Measurements from ENCODE around the gene C10orf105.

C10orf105 gene

DNA sequence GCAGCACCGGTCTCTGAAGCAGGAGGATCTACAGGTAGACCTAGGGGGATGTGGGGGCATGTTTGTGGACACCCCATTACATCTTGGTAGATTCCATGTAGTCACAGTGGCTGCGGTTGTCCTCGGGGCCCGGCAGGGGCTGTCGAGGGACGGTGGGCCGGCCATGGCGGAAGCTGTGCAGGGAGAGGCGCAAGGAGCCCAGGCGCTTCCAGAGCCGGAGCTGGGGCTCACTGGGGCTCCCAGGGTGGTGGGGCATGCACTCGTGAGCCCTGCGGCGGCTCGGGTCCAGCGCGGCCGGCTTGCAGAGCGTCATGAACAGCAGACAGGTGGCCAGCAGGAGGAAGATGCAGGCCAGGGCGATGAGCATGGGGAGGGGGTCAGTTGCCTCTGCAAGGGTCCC is 3.7 kb downstream of the C10orf105 start:
- DNase-seq: no peak

- no peak for DNase-seq
These were observed 4.6 kb downstream of the C10orf105 start for GRCh38 chr10:71715026-71715425.

DNA sequence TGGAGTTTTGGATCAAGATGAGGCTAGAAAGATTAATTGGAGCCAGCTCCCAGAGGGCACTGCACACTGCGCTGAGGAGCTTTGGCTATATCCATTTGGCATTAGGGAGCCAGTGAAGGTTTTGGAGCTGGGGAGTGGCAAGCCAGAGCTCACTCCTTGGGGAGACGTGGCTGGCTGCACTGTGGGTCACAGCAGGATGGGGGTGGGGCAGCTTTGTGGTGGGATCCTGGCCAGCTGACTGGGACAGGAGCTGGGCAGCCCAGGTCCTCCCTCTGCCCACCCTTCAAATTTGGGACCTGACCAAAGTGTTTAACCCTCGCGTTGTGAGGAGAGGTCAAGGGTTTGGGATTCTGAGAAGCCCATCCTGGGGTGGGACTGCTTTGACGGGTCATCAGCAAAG is 5.0 kb downstream of the C10orf105 start:
- DNase-seq: no peak

GRCh38 chr10:71714031-71714410 is 5.6 kb downstream of the C10orf105 start:
- no peak for DNase-seq

- peak; percentile 80 for DNase-seq
These were observed 6.2 kb downstream of the C10orf105 start for GRCh38 chr10:71713135-71714030.

DNA sequence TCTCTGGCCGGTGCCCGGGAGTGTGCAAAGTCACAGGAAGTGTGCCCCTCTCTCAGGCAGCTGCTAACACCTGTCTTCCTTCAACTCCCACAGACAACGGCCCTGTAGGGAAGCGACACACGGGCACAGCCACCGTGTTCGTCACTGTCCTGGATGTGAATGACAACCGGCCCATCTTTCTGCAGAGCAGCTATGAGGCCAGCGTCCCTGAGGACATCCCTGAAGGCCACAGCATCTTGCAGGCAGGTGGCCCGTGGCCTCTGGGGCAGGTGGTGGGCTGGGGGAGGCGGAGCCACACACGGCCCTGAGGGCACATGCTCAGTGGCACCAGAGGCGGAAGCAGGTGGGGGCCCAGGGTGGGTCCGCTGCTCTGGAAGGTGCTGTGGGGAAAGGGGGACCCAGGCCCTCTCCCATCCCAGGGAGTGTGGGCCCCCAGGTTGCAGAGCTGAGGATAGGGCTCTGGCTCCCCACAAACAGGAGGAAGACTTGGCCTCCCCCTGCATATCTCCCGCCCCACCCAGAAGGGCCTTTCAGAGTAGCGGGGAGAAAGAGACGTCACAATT is 6.9 kb downstream of the C10orf105 start:
- no peak for DNase-seq

DNA sequence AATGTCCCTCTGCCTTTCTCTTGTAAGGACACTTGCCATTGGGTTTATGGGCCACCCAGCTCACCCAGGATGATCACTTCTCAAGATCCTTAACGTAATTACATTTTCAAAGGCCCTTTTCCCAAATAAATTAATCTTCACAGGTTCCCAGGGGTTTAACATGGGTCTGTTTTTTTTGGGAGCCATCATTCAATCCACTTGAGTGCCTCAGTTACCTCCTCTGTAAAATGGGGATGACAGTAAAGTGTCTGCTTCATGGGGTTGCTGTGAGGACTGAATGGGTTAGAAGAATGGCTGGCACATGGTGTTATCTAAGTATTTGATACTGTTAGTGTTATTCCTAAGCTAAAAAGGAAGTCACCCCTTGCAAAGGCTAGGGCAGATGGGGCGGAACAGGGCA is 7.4 kb downstream of the C10orf105 start:
- DNase-seq: no peak

GRCh38 chr10:71711052-71711623 is 8.4 kb downstream of the C10orf105 start:
- DNase-seq: no peak

GRCh38 chr10:71710519-71710918 is 9.1 kb downstream of the C10orf105 start:
- no peak for DNase-seq

GRCh38 chr10:71708897-71709882 is 10.4 kb downstream of the C10orf105 start:
- DNase-seq: no peak

GRCh38 chr10:71708301-71708703 is 11.3 kb downstream of the C10orf105 start:
- peak; percentile 59 for DNase-seq

DNA sequence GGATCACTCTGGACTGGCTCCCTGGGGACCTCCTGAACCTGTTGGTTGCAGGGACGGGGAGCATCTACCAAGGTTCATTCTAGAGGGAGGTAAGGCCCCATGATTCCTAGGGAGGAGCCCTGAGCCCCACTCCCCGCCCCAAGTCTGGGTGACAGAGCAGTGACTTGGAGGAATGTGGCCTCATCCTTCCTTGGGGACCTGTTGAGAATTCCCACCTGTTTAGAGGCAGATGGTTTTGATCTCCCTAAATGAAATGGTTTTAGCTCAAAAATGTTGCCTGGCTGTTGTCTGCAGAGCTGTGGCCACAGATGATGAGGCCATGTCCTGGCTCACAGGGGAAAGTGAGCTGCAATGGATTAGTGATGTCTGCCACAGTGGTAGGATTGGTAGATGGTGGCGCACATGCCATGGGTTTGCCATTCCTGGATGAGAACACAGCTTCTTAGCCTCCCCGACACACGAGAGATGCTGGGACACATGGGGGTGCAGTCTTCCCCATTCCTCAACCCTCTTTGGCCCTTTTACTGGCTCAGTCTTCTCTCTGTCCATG is 12.3 kb downstream of the C10orf105 start:
- no peak for DNase-seq

- no peak for DNase-seq
These were observed 13.1 kb downstream of the C10orf105 start for GRCh38 chr10:71706216-71707121.

GRCh38 chr10:71705582-71705981 is 14.0 kb downstream of the C10orf105 start:
- DNase-seq: no peak

DNA sequence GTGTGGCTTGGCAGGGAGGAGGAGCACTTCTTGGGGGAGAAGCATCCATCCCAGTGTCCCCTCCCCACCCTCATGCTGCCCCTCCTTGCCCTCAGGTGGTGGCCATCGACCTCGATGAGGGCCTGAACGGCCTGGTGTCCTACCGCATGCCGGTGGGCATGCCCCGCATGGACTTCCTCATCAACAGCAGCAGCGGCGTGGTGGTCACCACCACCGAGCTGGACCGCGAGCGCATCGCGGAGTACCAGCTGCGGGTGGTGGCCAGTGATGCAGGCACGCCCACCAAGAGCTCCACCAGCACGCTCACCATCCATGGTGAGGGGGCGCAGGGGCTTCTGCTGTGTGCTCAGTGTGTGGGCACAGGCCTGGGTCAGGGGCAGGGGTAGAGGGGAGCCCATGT is 14.8 kb downstream of the C10orf105 start:
- DNase-seq: no peak

GRCh38 chr10:71703577-71703976 is 16.0 kb downstream of the C10orf105 start:
- DNase-seq: no peak

GRCh38 chr10:71701496-71702132 is 18.0 kb downstream of the C10orf105 start:
- DNase-seq: peak; percentile 21

DNA sequence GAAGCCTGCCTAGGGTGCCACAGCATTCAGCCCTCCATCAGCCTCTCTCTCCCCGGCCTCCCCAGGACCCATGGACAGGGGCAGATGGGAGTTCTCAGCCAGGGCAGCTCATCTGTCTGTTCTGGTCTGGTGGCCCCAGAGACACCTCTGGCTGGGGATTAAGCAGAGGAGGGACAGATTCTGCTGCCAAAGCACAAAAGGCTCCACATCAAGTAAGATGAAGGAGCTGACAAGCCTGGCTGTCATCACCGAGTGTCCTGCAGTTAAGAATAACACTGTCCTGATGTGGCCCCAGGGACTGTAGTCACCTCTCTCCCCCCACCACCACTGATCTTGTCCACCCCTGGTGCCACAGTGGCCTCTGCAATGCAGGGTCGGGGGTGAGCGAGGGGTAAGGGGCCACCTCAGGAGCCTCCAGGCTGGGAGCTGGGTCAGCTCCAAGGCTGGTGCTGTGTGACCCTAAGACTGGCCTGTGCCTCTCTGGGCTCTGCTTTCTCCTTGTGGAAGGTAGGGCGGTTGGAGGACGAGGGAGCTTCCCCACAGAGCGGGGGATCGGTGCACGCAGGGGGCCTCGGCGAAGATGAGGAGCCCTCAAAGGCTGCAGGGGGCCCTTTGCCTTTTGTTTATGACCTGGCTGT is 18.7 kb downstream of the C10orf105 start:
- no peak for DNase-seq

- DNase-seq: no peak
These were observed 20.8 kb downstream of the C10orf105 start for GRCh38 chr10:71698737-71699136.

GRCh38 chr10:71697938-71698709 is 21.5 kb downstream of the C10orf105 start:
- DNase-seq: no peak
